ENCODE measurements around the gene XPR1.
A peak's percentile ranks its signal among the peaks of the same experiment; 100 is the strongest.

Gene XPR1

GRCh38 chr1:180626711-180627110, 5.1 kb upstream of the XPR1 start:
- H3K18ac ChIP-seq (ENCODE audit: low read length) = no peak overlapping the region
- no CpG with 5 or more reads among the region's 1 CpG for WGBS (ENCODE audit: extremely low coverage, insufficient coverage, low lambda C conversion rate)
- H4K8ac ChIP-seq (ENCODE audit: low read depth, low read length) = no peak overlapping the region
- no peak overlapping the region for H3K23ac ChIP-seq (ENCODE audit: low read length)
- H3K4me1 ChIP-seq (ENCODE audit: control insufficient read depth, low read depth, low read length) = no peaks in the 10 kb centered on the region
- no peaks in the 10 kb centered on the region for H3K79me1 ChIP-seq (ENCODE audit: low read length)
- H2BK5ac ChIP-seq (ENCODE audit: low read length) = no peak overlapping the region
- H2BK120ac ChIP-seq (ENCODE audit: low read depth, low read length) = no peak overlapping the region
- H2BK15ac ChIP-seq (replicated peaks; ENCODE audit: low read depth) = no peak overlapping the region
- no peak for DNase-seq
- no peaks in the 10 kb centered on the region for H3K79me2 ChIP-seq (ENCODE audit: control insufficient read depth, insufficient read depth, low read length)
- H3K4me2 ChIP-seq (ENCODE audit: low read length) = no peak overlapping the region
- H3K56ac ChIP-seq (ENCODE audit: low read length) = no peak overlapping the region
- H3K4me3 ChIP-seq (ENCODE audit: low read length) = no peak overlapping the region
- no peak overlapping the region for H2AK5ac ChIP-seq (ENCODE audit: low read length)
- no peak overlapping the region for H3K27ac ChIP-seq (ENCODE audit: low read depth, low read length)
- no peak overlapping the region for H4K5ac ChIP-seq (ENCODE audit: low read length)
- no peak overlapping the region for H3K9ac ChIP-seq (ENCODE audit: low read length)
- no peaks in the 10 kb centered on the region for H3K27me3 ChIP-seq (ENCODE audit: insufficient read depth, low read length, poor library complexity)
- no peak overlapping the region for H3K4ac ChIP-seq (ENCODE audit: low read depth, low read length)
- no peaks in the 10 kb centered on the region for H3K36me3 ChIP-seq (ENCODE audit: control insufficient read depth, insufficient read depth, low read length)

- Histone ChIP-seq H2BK120ac (ENCODE audit: low read depth, low read length) (no peak overlapping the region), H3K27ac (ENCODE audit: low read depth, low read length) (no peak overlapping the region), H4K5ac (ENCODE audit: low read length) (no peak overlapping the region), H3K27me3 (ENCODE audit: insufficient read depth, low read length, poor library complexity) (no peaks in the 10 kb centered on the region), H3K79me1 (ENCODE audit: low read length) (no peaks in the 10 kb centered on the region), H3K36me3 (ENCODE audit: control insufficient read depth, insufficient read depth, low read length) (no peaks in the 10 kb centered on the region), H4K8ac (ENCODE audit: low read depth, low read length) (no peak overlapping the region), H3K4ac (ENCODE audit: low read depth, low read length) (no peak overlapping the region), H3K4me2 (ENCODE audit: low read length) (no peak overlapping the region), H2AK5ac (ENCODE audit: low read length) (no peak overlapping the region), H3K56ac (ENCODE audit: low read length) (no peak overlapping the region), H3K9ac (ENCODE audit: low read length) (no peak overlapping the region), H3K4me1 (ENCODE audit: control insufficient read depth, low read depth, low read length) (no peaks in the 10 kb centered on the region), H2BK5ac (ENCODE audit: low read length) (no peak overlapping the region), H2BK15ac (replicated peaks; ENCODE audit: low read depth) (no peak overlapping the region), H3K4me3 (ENCODE audit: low read length) (no peak overlapping the region), H3K79me2 (ENCODE audit: control insufficient read depth, insufficient read depth, low read length) (no peaks in the 10 kb centered on the region), H3K23ac (ENCODE audit: low read length) (no peak overlapping the region), H3K18ac (ENCODE audit: low read length) (no peak overlapping the region)
- WGBS (ENCODE audit: extremely low coverage, insufficient coverage, low lambda C conversion rate) = no CpG with 5 or more reads among the region's 1 CpG
- DNase-seq = no peak
Observed at GRCh38 chr1:180627411-180627810, 4.4 kb upstream of the XPR1 start.

GRCh38 chr1:180628646-180629045, 3.2 kb upstream of the XPR1 start:
- WGBS (ENCODE audit: extremely low coverage, insufficient coverage, low lambda C conversion rate) = no CpG with 5 or more reads among the region's 1 CpG

GRCh38 chr1:180630408-180631193, 1.2 kb upstream of the XPR1 start:
- Histone ChIP-seq H4K5ac (ENCODE audit: low read length) (no peak overlapping the region), H3K27me3 (ENCODE audit: insufficient read depth, low read length, poor library complexity) (no peaks in the 10 kb centered on the region), H3K4ac (ENCODE audit: low read depth, low read length) (no peak overlapping the region), H3K56ac (ENCODE audit: low read length) (no peak overlapping the region), H3K4me3 (ENCODE audit: low read length) (no peak overlapping the region), H2BK15ac (replicated peaks; ENCODE audit: low read depth) (no peak overlapping the region), H3K4me1 (ENCODE audit: control insufficient read depth, low read depth, low read length) (no peaks in the 10 kb centered on the region), H2AK5ac (ENCODE audit: low read length) (no peak overlapping the region), H4K8ac (ENCODE audit: low read depth, low read length) (no peak overlapping the region), H3K23ac (ENCODE audit: low read length) (no peak overlapping the region), H3K79me1 (ENCODE audit: low read length) (no peaks in the 10 kb centered on the region), H3K79me2 (ENCODE audit: control insufficient read depth, insufficient read depth, low read length) (peaks cover 5% of the 10 kb centered on the region), H3K36me3 (ENCODE audit: control insufficient read depth, insufficient read depth, low read length) (no peaks in the 10 kb centered on the region), H3K4me2 (ENCODE audit: low read length) (no peak overlapping the region), H3K9ac (ENCODE audit: low read length) (no peak overlapping the region), H3K18ac (ENCODE audit: low read length) (no peak overlapping the region), H2BK5ac (ENCODE audit: low read length) (no peak overlapping the region), H2BK120ac (ENCODE audit: low read depth, low read length) (no peak overlapping the region), H3K27ac (ENCODE audit: low read depth, low read length) (no peak overlapping the region)
- DNase-seq = no peak
- no CpG with 5 or more reads among the region's 2 CpGs for WGBS (ENCODE audit: extremely low coverage, insufficient coverage, low lambda C conversion rate)

More at GRCh38 chr1:180628646-180629045, 3.2 kb upstream of the XPR1 start:
- H2BK5ac ChIP-seq (ENCODE audit: low read length) = no peak overlapping the region
- no peak overlapping the region for H3K18ac ChIP-seq (ENCODE audit: low read length)
- no peak overlapping the region for H3K4me3 ChIP-seq (ENCODE audit: low read length)
- no peak for DNase-seq
- H3K79me2 ChIP-seq (ENCODE audit: control insufficient read depth, insufficient read depth, low read length) = peaks cover under 1% of the 10 kb centered on the region
- H3K56ac ChIP-seq (ENCODE audit: low read length) = no peak overlapping the region
- no peak overlapping the region for H4K8ac ChIP-seq (ENCODE audit: low read depth, low read length)
- no peak overlapping the region for H3K9ac ChIP-seq (ENCODE audit: low read length)
- H3K36me3 ChIP-seq (ENCODE audit: control insufficient read depth, insufficient read depth, low read length) = no peaks in the 10 kb centered on the region
- H3K27ac ChIP-seq (ENCODE audit: low read depth, low read length) = no peak overlapping the region
- no peak overlapping the region for H2BK15ac ChIP-seq (replicated peaks; ENCODE audit: low read depth)
- H4K5ac ChIP-seq (ENCODE audit: low read length) = no peak overlapping the region
- H3K27me3 ChIP-seq (ENCODE audit: insufficient read depth, low read length, poor library complexity) = no peaks in the 10 kb centered on the region
- H3K23ac ChIP-seq (ENCODE audit: low read length) = no peak overlapping the region
- H3K79me1 ChIP-seq (ENCODE audit: low read length) = no peaks in the 10 kb centered on the region
- H2AK5ac ChIP-seq (ENCODE audit: low read length) = no peak overlapping the region
- H3K4ac ChIP-seq (ENCODE audit: low read depth, low read length) = no peak overlapping the region
- no peaks in the 10 kb centered on the region for H3K4me1 ChIP-seq (ENCODE audit: control insufficient read depth, low read depth, low read length)
- H2BK120ac ChIP-seq (ENCODE audit: low read depth, low read length) = no peak overlapping the region
- no peak overlapping the region for H3K4me2 ChIP-seq (ENCODE audit: low read length)

- H3K4ac ChIP-seq (ENCODE audit: low read depth, low read length) = no peak overlapping the region
- DNase-seq = no peak
- no peak overlapping the region for H3K4me3 ChIP-seq (ENCODE audit: low read length)
- H2BK5ac ChIP-seq (ENCODE audit: low read length) = no peak overlapping the region
- no peak overlapping the region for H2BK15ac ChIP-seq (replicated peaks; ENCODE audit: low read depth)
- no peak overlapping the region for H2BK120ac ChIP-seq (ENCODE audit: low read depth, low read length)
- H3K23ac ChIP-seq (ENCODE audit: low read length) = no peak overlapping the region
- no peak overlapping the region for H4K5ac ChIP-seq (ENCODE audit: low read length)
- no peak overlapping the region for H3K9ac ChIP-seq (ENCODE audit: low read length)
- H4K8ac ChIP-seq (ENCODE audit: low read depth, low read length) = no peak overlapping the region
- peaks cover 5% of the 10 kb centered on the region for H3K79me2 ChIP-seq (ENCODE audit: control insufficient read depth, insufficient read depth, low read length)
- no peaks in the 10 kb centered on the region for H3K36me3 ChIP-seq (ENCODE audit: control insufficient read depth, insufficient read depth, low read length)
- no peaks in the 10 kb centered on the region for H3K79me1 ChIP-seq (ENCODE audit: low read length)
- no peaks in the 10 kb centered on the region for H3K4me1 ChIP-seq (ENCODE audit: control insufficient read depth, low read depth, low read length)
- no peak overlapping the region for H3K27ac ChIP-seq (ENCODE audit: low read depth, low read length)
- no peaks in the 10 kb centered on the region for H3K27me3 ChIP-seq (ENCODE audit: insufficient read depth, low read length, poor library complexity)
- no peak overlapping the region for H3K4me2 ChIP-seq (ENCODE audit: low read length)
- no CpG with 5 or more reads among the region's 6 CpGs for WGBS (ENCODE audit: extremely low coverage, insufficient coverage, low lambda C conversion rate)
- peak overlapping the region; percentile 49 for H3K56ac ChIP-seq (ENCODE audit: low read length)
- H2AK5ac ChIP-seq (ENCODE audit: low read length) = no peak overlapping the region
- no peak overlapping the region for H3K18ac ChIP-seq (ENCODE audit: low read length)
Observed at GRCh38 chr1:180631194-180631765, 542 bp upstream of the XPR1 start.

Measured in mesendoderm (in vitro differentiated cells).